Measurements from ENCODE around the gene SH3RF3.

The SH3RF3 gene

GRCh38 chr2:109270505-109271312 is 141.7 kb downstream of the SH3RF3 start:
- H3K56ac ChIP-seq (ENCODE audit: low read length): no peak overlapping the region
- H3K79me2 ChIP-seq (ENCODE audit: control insufficient read depth, insufficient read depth, low read length): no peaks in the 10 kb centered on the region
- H2BK5ac ChIP-seq (ENCODE audit: low read length): no peak overlapping the region
- H3K36me3 ChIP-seq (ENCODE audit: control insufficient read depth, insufficient read depth, low read length): no peaks in the 10 kb centered on the region
- no peak overlapping the region for H3K4ac ChIP-seq (ENCODE audit: low read depth, low read length)
- no peak overlapping the region for H3K4me3 ChIP-seq (ENCODE audit: low read length)
- no peaks in the 10 kb centered on the region for H3K79me1 ChIP-seq (ENCODE audit: low read length)
- H3K23ac ChIP-seq (ENCODE audit: low read length): no peak overlapping the region
- H2BK120ac ChIP-seq (ENCODE audit: low read depth, low read length): no peak overlapping the region
- no peak overlapping the region for H3K9ac ChIP-seq (ENCODE audit: low read length)
- H3K4me2 ChIP-seq (ENCODE audit: low read length): no peak overlapping the region
- no peak overlapping the region for H2AK5ac ChIP-seq (ENCODE audit: low read length)
- no peak overlapping the region for H4K8ac ChIP-seq (ENCODE audit: low read depth, low read length)
- H4K5ac ChIP-seq (ENCODE audit: low read length): no peak overlapping the region
- DNase-seq: no peak
- no peak overlapping the region for H3K18ac ChIP-seq (ENCODE audit: low read length)
- no peaks in the 10 kb centered on the region for H3K4me1 ChIP-seq (ENCODE audit: control insufficient read depth, low read depth, low read length)
- no peaks in the 10 kb centered on the region for H3K27me3 ChIP-seq (ENCODE audit: insufficient read depth, low read length, poor library complexity)
- no CpG with 5 or more reads among the region's 16 CpGs for WGBS (ENCODE audit: extremely low coverage, insufficient coverage, low lambda C conversion rate)
- H2BK15ac ChIP-seq (replicated peaks; ENCODE audit: low read depth): no peak overlapping the region
- H3K27ac ChIP-seq (ENCODE audit: low read depth, low read length): no peak overlapping the region

- Histone ChIP-seq H3K27me3 (ENCODE audit: insufficient read depth, low read length, poor library complexity) (no peaks in the 10 kb centered on the region), H3K56ac (ENCODE audit: low read length) (no peak overlapping the region), H3K4me1 (ENCODE audit: control insufficient read depth, low read depth, low read length) (no peaks in the 10 kb centered on the region), H3K79me2 (ENCODE audit: control insufficient read depth, insufficient read depth, low read length) (no peaks in the 10 kb centered on the region), H2BK5ac (ENCODE audit: low read length) (no peak overlapping the region), H3K23ac (ENCODE audit: low read length) (no peak overlapping the region), H3K4ac (ENCODE audit: low read depth, low read length) (no peak overlapping the region), H2BK15ac (replicated peaks; ENCODE audit: low read depth) (no peak overlapping the region), H2BK120ac (ENCODE audit: low read depth, low read length) (no peak overlapping the region), H3K9ac (ENCODE audit: low read length) (no peak overlapping the region), H3K79me1 (ENCODE audit: low read length) (no peaks in the 10 kb centered on the region), H4K5ac (ENCODE audit: low read length) (no peak overlapping the region), H3K18ac (ENCODE audit: low read length) (no peak overlapping the region), H2AK5ac (ENCODE audit: low read length) (no peak overlapping the region), H3K36me3 (ENCODE audit: control insufficient read depth, insufficient read depth, low read length) (no peaks in the 10 kb centered on the region), H3K4me3 (ENCODE audit: low read length) (no peak overlapping the region), H4K8ac (ENCODE audit: low read depth, low read length) (no peak overlapping the region), H3K4me2 (ENCODE audit: low read length) (no peak overlapping the region), H3K27ac (ENCODE audit: low read depth, low read length) (no peak overlapping the region)
- no peak for DNase-seq
- no CpG with 5 or more reads among the region's 3 CpGs for WGBS (ENCODE audit: extremely low coverage, insufficient coverage, low lambda C conversion rate)
Observed at GRCh38 chr2:109271920-109272319, 142.9 kb downstream of the SH3RF3 start.

GRCh38 chr2:109272461-109272860 is 143.5 kb downstream of the SH3RF3 start:
- Histone ChIP-seq H3K56ac (ENCODE audit: low read length) (no peak overlapping the region), H2AK5ac (ENCODE audit: low read length) (no peak overlapping the region), H4K5ac (ENCODE audit: low read length) (no peak overlapping the region), H2BK15ac (replicated peaks; ENCODE audit: low read depth) (no peak overlapping the region), H3K36me3 (ENCODE audit: control insufficient read depth, insufficient read depth, low read length) (no peaks in the 10 kb centered on the region), H3K9ac (ENCODE audit: low read length) (no peak overlapping the region), H3K79me2 (ENCODE audit: control insufficient read depth, insufficient read depth, low read length) (no peaks in the 10 kb centered on the region), H3K18ac (ENCODE audit: low read length) (no peak overlapping the region), H3K27ac (ENCODE audit: low read depth, low read length) (no peak overlapping the region), H3K4me1 (ENCODE audit: control insufficient read depth, low read depth, low read length) (no peaks in the 10 kb centered on the region), H2BK5ac (ENCODE audit: low read length) (no peak overlapping the region), H3K79me1 (ENCODE audit: low read length) (no peaks in the 10 kb centered on the region), H4K8ac (ENCODE audit: low read depth, low read length) (no peak overlapping the region), H3K23ac (ENCODE audit: low read length) (no peak overlapping the region), H3K4me2 (ENCODE audit: low read length) (no peak overlapping the region), H3K4ac (ENCODE audit: low read depth, low read length) (no peak overlapping the region), H3K4me3 (ENCODE audit: low read length) (no peak overlapping the region), H3K27me3 (ENCODE audit: insufficient read depth, low read length, poor library complexity) (no peaks in the 10 kb centered on the region), H2BK120ac (ENCODE audit: low read depth, low read length) (no peak overlapping the region)
- WGBS (ENCODE audit: extremely low coverage, insufficient coverage, low lambda C conversion rate): no CpG with 5 or more reads among the region's 15 CpGs
- no peak for DNase-seq

GRCh38 chr2:109275120-109276012 is 146.4 kb downstream of the SH3RF3 start:
- Histone ChIP-seq H3K27me3 (ENCODE audit: insufficient read depth, low read length, poor library complexity) (no peaks in the 10 kb centered on the region), H3K18ac (ENCODE audit: low read length) (no peak overlapping the region), H2AK5ac (ENCODE audit: low read length) (no peak overlapping the region), H4K8ac (ENCODE audit: low read depth, low read length) (no peak overlapping the region), H3K36me3 (ENCODE audit: control insufficient read depth, insufficient read depth, low read length) (no peaks in the 10 kb centered on the region), H2BK5ac (ENCODE audit: low read length) (no peak overlapping the region), H3K23ac (ENCODE audit: low read length) (no peak overlapping the region), H3K4me1 (ENCODE audit: control insufficient read depth, low read depth, low read length) (no peaks in the 10 kb centered on the region), H3K4me3 (ENCODE audit: low read length) (no peak overlapping the region), H3K27ac (ENCODE audit: low read depth, low read length) (no peak overlapping the region), H3K79me1 (ENCODE audit: low read length) (no peaks in the 10 kb centered on the region), H3K79me2 (ENCODE audit: control insufficient read depth, insufficient read depth, low read length) (no peaks in the 10 kb centered on the region), H2BK120ac (ENCODE audit: low read depth, low read length) (no peak overlapping the region), H2BK15ac (replicated peaks; ENCODE audit: low read depth) (no peak overlapping the region), H3K4me2 (ENCODE audit: low read length) (no peak overlapping the region), H3K9ac (ENCODE audit: low read length) (no peak overlapping the region), H4K5ac (ENCODE audit: low read length) (no peak overlapping the region), H3K56ac (ENCODE audit: low read length) (no peak overlapping the region), H3K4ac (ENCODE audit: low read depth, low read length) (no peak overlapping the region)
- no CpG with 5 or more reads among the region's 26 CpGs for WGBS (ENCODE audit: extremely low coverage, insufficient coverage, low lambda C conversion rate)
- DNase-seq: no peak

- Histone ChIP-seq H3K79me2 (ENCODE audit: control insufficient read depth, insufficient read depth, low read length) (no peaks in the 10 kb centered on the region), H3K18ac (ENCODE audit: low read length) (no peak overlapping the region), H3K4me3 (ENCODE audit: low read length) (no peak overlapping the region), H3K23ac (ENCODE audit: low read length) (no peak overlapping the region), H3K4ac (ENCODE audit: low read depth, low read length) (no peak overlapping the region), H3K56ac (ENCODE audit: low read length) (no peak overlapping the region), H3K79me1 (ENCODE audit: low read length) (no peaks in the 10 kb centered on the region), H3K36me3 (ENCODE audit: control insufficient read depth, insufficient read depth, low read length) (no peaks in the 10 kb centered on the region), H2BK15ac (replicated peaks; ENCODE audit: low read depth) (no peak overlapping the region), H3K9ac (ENCODE audit: low read length) (no peak overlapping the region), H3K27ac (ENCODE audit: low read depth, low read length) (no peak overlapping the region), H4K5ac (ENCODE audit: low read length) (no peak overlapping the region), H2BK120ac (ENCODE audit: low read depth, low read length) (no peak overlapping the region), H3K27me3 (ENCODE audit: insufficient read depth, low read length, poor library complexity) (no peaks in the 10 kb centered on the region), H4K8ac (ENCODE audit: low read depth, low read length) (no peak overlapping the region), H2AK5ac (ENCODE audit: low read length) (no peak overlapping the region), H3K4me2 (ENCODE audit: low read length) (no peak overlapping the region), H3K4me1 (ENCODE audit: control insufficient read depth, low read depth, low read length) (no peaks in the 10 kb centered on the region), H2BK5ac (ENCODE audit: low read length) (no peak overlapping the region)
- no peak for DNase-seq
- WGBS (ENCODE audit: extremely low coverage, insufficient coverage, low lambda C conversion rate): no CpG with 5 or more reads among the region's 12 CpGs
Observed at GRCh38 chr2:109277406-109277805, 148.4 kb downstream of the SH3RF3 start.

Measured in mesendoderm (in vitro differentiated cells).